GM21390 (cell line): ENCODE measurements around the gene SHROOM2.
"Not testable (repeated sequence)": the region's sequence is repeated elsewhere in the genome, so short reads cannot be mapped to it uniquely, and the experiment has no call there.

Source experiments
- ATAC-seq: cut with Tn5 transposase; IDR thresholded peaks from one replicate; pipeline ENCODE4 v1.9.1; 2021; ENCODE audit not compliant: unreplicated experiment

SHROOM2 gene, protein sequence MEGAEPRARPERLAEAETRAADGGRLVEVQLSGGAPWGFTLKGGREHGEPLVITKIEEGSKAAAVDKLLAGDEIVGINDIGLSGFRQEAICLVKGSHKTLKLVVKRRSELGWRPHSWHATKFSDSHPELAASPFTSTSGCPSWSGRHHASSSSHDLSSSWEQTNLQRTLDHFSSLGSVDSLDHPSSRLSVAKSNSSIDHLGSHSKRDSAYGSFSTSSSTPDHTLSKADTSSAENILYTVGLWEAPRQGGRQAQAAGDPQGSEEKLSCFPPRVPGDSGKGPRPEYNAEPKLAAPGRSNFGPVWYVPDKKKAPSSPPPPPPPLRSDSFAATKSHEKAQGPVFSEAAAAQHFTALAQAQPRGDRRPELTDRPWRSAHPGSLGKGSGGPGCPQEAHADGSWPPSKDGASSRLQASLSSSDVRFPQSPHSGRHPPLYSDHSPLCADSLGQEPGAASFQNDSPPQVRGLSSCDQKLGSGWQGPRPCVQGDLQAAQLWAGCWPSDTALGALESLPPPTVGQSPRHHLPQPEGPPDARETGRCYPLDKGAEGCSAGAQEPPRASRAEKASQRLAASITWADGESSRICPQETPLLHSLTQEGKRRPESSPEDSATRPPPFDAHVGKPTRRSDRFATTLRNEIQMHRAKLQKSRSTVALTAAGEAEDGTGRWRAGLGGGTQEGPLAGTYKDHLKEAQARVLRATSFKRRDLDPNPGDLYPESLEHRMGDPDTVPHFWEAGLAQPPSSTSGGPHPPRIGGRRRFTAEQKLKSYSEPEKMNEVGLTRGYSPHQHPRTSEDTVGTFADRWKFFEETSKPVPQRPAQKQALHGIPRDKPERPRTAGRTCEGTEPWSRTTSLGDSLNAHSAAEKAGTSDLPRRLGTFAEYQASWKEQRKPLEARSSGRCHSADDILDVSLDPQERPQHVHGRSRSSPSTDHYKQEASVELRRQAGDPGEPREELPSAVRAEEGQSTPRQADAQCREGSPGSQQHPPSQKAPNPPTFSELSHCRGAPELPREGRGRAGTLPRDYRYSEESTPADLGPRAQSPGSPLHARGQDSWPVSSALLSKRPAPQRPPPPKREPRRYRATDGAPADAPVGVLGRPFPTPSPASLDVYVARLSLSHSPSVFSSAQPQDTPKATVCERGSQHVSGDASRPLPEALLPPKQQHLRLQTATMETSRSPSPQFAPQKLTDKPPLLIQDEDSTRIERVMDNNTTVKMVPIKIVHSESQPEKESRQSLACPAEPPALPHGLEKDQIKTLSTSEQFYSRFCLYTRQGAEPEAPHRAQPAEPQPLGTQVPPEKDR (N-terminal part only)

GRCh38 chrX:9785944-9786797 is at the start of gene SHROOM2:
SHROOM2 (plus strand) TSS chrX:9786429; CDS start chrX:9786546, 117 bp downstream.
- ATAC-seq, result no peak

DNA sequence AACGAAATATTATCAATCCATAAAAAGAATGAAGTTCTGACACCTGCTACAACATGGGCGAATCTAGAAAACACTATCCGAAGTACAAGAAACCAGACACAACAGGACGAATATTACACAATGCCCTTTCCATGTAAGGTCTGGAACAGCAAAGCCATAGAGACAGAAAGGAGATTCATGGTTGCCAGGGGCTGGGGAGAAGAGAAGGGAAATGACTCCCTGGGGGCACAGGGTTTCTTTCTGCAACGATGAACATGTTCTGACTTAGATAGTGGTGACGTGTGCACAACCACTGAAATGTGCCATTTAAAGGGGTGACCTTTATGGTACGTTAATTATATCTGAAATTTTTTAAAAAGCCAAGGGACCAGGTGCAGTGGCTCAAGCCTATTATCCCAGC is 48.9 kb upstream of the SHROOM2 start:
- no peak for ATAC-seq

DNA sequence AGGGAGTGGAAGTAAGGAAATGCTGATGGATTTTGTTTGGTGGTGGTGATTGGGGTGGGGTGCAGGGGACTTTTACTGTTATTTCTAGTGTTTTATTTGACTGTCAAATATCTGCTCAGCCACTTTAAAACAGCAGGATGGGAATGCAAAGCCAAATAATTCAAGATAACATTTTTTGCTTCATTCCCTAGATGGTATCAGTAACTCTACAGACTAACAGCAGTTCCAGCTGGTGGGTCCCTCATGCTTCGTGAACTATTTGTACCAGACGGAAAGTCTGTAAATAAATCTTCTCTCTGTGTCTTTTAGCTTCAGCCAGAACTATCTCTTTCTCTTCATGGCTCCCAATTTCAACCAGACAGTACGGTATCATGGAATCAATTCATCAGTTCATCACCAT is 48.1 kb upstream of the SHROOM2 start:
- ATAC-seq, result no peak

GRCh38 chrX:9739130-9739529 is 47.1 kb upstream of the SHROOM2 start:
- ATAC-seq, result no peak

DNA sequence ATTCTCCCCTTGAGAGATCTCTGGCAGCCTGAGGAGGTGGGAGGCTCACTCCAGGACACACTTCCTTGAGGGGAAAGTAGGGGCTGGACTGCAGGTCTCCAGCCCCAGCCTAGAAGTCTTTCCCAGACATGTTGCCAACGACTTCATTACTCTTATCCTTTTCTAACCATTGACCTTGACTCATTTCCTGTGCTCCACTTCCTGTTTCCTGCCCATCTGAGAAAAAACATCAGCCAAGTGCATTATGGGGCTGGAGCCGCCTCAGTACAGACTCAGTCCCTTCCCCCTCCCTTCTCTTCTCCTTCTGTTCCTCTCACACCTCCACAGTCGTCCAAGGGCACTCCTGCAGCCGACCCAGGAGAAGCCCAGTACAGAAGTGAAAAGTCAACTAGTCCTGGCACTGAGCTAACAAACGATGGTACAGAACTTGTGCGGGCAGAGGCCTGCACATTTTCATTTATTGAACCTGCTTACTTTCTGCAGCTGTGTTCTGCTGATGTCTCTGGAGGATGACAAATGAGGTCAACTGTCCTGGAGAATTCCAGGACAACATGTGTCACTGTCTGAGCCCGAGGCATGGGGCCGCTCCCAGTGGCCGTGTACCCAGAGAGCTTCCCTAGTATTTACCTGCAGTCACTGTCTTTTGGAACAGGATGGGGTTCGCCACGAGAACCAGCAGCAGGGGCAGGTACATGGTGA is 40.7 kb upstream of the SHROOM2 start:
- ATAC-seq, result no peak

- no peak for ATAC-seq
These were observed 39.9 kb upstream of the SHROOM2 start for GRCh38 chrX:9746148-9746888.

DNA sequence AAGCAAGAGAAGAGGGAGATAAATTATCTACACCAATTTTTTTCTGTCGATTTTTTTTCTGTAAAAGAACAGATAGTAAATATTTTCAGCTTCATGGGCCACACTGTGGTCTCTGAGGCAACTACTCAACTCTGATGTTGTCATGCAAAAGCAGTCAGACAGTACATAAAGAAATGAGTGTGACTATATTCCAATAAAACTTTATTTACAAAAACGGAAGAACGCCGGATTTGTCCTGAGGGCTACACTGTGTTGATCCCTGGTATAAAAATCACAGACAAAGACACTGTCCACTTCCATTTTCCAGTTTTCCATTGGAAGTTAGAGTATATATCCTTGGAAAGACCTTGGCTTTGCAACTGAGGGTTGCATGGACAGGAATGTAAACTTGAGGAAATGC is 38.6 kb upstream of the SHROOM2 start:
- ATAC-seq, result no peak

GRCh38 chrX:9749146-9749692 is 37.0 kb upstream of the SHROOM2 start:
- ATAC-seq, result no peak

DNA sequence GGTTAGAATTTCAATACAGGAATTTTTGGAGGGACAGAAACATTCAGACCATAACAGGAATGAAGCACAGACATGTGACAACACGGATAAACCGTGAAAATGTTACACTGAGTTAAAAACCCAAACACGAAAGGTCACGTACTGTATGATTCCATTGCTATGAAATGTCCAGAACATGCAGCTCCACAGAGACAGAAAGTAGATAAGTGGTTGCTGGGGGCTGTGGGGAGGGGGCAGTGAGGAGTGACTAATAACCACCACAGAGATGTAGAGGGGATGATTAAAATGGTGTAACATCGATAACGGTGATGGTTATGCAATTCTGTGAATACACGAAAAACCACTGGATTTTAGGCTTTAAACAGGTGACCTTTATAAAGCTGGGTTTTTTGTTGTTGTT is 28.9 kb upstream of the SHROOM2 start:
- no peak for ATAC-seq

- ATAC-seq, result no peak
These were observed 28.1 kb upstream of the SHROOM2 start for GRCh38 chrX:9758021-9758638.

DNA sequence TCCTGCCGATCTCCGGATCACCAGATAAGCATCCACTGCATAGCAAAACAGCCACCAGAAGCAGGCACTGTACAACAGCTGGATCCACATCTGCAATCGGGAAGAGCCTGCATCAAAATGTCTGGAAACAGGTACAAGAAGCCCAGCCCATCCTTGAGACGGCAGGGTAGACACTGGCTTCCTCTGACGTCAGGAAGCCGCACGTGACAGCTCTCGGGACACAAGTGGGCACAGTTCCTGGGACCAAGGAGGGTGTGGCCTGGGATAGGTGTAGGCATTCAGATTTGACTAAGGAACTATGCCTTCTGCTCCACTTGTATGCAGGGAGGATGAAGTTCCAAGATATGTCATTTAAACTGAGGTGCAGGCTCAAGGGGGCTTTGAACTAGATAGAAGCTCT is 26.9 kb upstream of the SHROOM2 start:
- no peak for ATAC-seq

DNA sequence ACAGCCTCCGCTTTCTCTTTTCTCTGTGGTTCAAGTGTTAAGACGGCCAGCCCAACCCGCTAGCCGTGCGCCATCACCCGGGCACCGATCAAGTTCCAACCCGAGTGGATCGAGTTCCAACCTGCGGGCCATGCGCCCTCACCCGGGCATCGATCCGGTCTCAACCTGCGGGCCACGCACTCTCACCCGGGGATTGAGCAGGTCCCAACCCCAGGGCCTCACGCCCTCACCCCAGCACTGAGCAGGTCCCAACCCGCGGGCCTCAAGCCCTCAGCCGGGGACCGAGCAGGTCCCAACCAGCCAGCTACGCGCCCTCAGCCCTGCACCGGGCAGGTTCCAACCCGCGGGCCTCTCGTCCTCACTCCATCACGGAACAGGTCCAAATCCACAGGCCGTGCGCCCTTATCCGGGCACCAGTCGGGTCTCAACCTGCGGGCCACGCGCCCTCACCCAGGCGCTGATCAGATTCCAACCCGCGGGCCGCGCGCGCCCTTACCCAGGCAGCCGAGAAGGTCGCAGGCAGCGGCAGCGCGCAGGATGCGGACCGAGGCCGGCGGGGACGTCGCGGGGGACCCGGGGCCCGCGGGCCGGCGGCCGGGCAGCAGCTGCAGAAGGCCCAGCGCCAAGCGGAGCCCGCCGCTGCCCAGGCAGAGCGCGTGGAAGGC is 21.0 kb upstream of the SHROOM2 start:
- no peak for ATAC-seq

- ATAC-seq, result no peak
These were observed 20.5 kb upstream of the SHROOM2 start, which contains the start of gene GPR143 for GRCh38 chrX:9765737-9766097. GPR143 (minus strand) TSS chrX:9765847; CDS start chrX:9765817, 30 bp downstream.

DNA sequence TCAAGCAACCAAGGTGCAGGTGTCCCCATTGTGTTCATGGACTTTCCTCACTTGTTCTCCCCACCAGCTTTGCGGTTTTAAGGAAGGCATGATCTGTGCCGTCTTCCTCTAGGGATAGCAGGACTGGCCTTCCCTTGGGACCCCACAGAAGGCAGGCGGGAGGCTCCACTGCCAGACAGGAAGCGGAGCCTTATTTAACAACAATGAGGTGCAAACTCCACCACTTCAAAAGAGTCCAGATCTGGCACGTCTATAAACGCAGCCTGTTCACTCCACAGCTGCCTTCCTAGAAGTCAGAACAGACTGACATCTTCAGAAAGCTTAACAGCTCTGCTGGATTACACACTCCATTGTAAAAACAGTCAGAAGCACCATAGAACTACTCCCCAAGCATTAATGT is 18.9 kb upstream of the SHROOM2 start:
- no peak for ATAC-seq

GRCh38 chrX:9768321-9768839 is 17.8 kb upstream of the SHROOM2 start:
- not testable (repeated sequence) for ATAC-seq

DNA sequence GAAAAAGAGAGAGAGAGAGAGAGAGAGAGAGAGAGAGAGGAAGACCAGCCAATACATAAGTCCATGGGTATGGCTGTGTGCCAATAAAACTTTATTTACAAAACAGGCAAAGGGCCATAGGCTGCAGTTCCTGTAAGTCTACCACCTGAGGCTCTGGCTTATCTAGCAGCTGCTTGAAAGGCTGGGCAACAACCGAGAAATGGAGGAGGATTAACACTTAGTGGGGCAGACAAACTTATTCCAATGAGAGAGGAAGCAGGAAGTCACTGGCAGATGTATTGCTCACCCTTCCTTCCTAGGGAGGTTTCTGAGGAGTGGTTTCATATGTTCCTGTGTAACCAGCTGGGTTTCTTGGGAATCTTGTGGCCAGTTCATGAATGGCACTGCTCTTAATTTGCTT is 15.9 kb upstream of the SHROOM2 start:
- no peak for ATAC-seq

DNA sequence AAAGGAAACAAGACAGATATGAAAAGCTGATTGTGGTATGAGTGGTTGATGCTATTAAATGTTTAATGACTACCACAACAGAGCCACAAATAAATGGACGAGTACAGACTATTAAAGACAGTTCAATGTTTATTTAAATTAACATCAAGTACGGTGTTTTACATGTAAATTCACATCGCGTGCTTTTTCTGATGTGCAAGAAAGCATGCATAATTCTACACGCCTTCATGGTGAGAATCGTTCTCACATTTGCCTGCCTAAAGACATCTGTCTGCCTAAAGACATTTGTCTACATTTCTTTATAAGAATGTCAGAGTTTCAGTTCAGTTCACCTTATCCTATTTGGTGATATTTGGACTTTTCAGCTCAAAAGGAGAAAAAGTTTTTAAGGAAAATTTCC is 13.3 kb upstream of the SHROOM2 start:
- ATAC-seq, result no peak
